ENCODE data around the gene VPS37D.
A peak's percentile ranks its signal among the peaks of the same experiment; 100 is the strongest.
"Not testable (repeated sequence)": the region's sequence is repeated elsewhere in the genome, so short reads cannot be mapped to it uniquely, and the experiment has no call there.

Gene VPS37D

GRCh38 chr7:73646785-73647724 lies 20.6 kb upstream of the VPS37D start:
- no peak for DNase-seq (ENCODE audit: low read depth, low spot score)

- peak; percentile 24 for DNase-seq (ENCODE audit: low read depth, low spot score)
Observed at GRCh38 chr7:73647725-73648592, 19.7 kb upstream of the VPS37D start.

- no peak for DNase-seq (ENCODE audit: low read depth, low spot score)
Observed at GRCh38 chr7:73648593-73649332, 18.9 kb upstream of the VPS37D start.

- no peak for DNase-seq (ENCODE audit: low read depth, low spot score)
Observed at GRCh38 chr7:73649576-73649975, 18.1 kb upstream of the VPS37D start.

GRCh38 chr7:73650524-73650923 lies 17.1 kb upstream of the VPS37D start:
- no peak for DNase-seq (ENCODE audit: low read depth, low spot score)

- DNase-seq (ENCODE audit: low read depth, low spot score), result no peak
Observed at GRCh38 chr7:73652541-73652949, 15.1 kb upstream of the VPS37D start.

DNA sequence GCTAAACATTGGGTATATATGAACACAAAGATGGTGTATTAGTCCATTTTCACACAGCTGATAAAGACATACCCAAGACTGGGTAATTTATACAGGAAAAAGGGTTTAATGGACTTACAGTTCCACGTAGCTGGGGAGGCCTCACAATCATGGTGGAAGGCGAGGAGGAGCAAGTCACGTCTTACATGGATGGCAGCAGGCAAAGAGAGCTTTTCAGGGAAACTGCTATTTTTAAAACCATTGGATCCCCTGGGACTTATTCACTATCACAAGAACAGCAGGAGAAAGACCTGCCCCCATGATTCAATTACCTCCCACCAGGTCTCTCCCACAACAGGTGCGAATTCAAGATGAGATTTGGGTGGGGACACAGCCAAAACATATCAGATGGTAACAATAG lies 12.3 kb upstream of the VPS37D start:
- not testable (repeated sequence) for DNase-seq (ENCODE audit: low read depth, low spot score)

GRCh38 chr7:73659983-73660382 lies 7.6 kb upstream of the VPS37D start:
- DNase-seq (ENCODE audit: low read depth, low spot score), result no peak

DNA sequence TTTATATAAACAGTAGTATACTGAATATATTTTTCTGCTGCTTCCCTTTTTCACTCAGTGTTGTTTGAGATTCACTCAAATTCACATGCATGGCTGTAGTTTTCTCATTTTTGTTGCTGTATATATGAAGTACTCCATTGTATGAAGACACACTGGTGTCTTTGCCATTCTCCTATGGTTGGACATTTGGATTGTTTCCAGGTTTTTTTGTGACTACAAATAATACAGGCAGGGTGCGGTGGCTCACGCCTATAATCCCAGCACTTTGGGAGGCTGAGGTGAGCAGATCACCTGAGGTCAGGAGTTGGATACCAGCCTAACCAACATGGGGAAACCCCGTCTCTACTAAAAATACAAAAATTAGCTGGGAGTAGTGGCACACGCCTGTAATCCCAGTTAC lies 7.0 kb upstream of the VPS37D start:
- DNase-seq (ENCODE audit: low read depth, low spot score), result not testable (repeated sequence)

- DNase-seq (ENCODE audit: low read depth, low spot score), result no peak
Observed at GRCh38 chr7:73663033-73663432, 4.6 kb upstream of the VPS37D start.

- peak; percentile 39 for DNase-seq (ENCODE audit: low read depth, low spot score)
Observed at GRCh38 chr7:73668103-73668885, 663 bp downstream of the VPS37D start.

DNA sequence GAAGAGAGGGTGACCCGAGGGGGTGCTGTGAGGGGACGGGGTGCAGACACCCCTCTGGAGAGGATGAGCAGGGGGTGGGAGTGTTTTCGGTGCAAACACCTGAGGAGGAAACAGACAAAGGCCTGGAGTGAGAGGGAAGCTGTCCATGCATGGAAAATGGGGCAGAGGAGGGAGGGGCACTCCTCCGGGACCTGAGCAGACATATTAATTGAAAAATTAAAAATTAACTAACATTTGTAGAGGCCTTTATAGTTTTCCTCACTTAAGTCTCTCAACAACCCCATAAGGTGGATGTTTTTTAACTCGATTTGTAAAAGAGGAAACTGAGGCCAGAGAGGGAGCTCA lies 1.2 kb downstream of the VPS37D start:
- DNase-seq (ENCODE audit: low read depth, low spot score), result peak; percentile 23

DNA sequence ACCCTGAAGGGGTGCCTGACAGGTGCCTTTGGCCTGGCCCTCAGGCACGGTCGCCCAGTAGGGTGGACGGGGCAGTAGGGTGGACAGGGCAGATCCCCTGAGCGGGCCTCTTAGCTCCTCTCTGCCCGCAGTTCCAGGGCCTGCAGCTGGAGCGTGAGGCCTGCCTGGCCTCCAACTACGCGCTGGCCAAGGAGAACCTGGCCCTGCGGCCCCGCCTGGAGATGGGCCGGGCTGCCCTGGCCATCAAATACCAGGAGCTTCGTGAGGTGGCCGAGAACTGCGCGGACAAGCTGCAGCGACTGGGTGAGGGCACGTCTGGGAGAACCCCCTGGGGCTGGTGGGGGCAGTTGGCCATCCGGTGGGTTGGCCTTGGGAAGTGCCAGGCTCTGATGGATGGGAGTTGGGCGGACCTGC lies 1.7 kb downstream of the VPS37D start:
- DNase-seq (ENCODE audit: low read depth, low spot score), result no peak

GRCh38 chr7:73669858-73670385 lies 2.3 kb downstream of the VPS37D start:
- DNase-seq (ENCODE audit: low read depth, low spot score), result no peak

DNA sequence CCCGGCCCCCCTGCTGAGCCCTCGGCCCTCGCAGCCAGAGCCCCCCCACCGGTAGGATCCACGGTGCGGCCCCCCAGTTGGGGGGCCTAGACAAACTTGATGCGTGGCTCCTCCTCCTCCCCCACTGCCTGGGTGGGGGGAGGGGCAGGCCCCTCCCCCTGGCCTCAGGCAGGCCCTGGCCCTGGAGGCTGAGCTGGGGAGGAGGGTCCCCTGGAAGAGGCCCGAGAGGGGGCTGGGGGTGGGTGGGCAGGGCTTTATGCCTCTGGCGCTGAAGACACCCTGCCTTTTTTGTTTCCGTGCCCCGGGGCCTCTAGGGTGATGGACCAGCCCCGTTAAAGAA lies 3.7 kb downstream of the VPS37D start:
- DNase-seq (ENCODE audit: low read depth, low spot score), result no peak

- DNase-seq (ENCODE audit: low read depth, low spot score), result no peak
Observed at GRCh38 chr7:73671857-73672445, 4.3 kb downstream of the VPS37D start.

GRCh38 chr7:73674468-73675124 lies 7.0 kb downstream of the VPS37D start:
- no peak for DNase-seq (ENCODE audit: low read depth, low spot score)

DNA sequence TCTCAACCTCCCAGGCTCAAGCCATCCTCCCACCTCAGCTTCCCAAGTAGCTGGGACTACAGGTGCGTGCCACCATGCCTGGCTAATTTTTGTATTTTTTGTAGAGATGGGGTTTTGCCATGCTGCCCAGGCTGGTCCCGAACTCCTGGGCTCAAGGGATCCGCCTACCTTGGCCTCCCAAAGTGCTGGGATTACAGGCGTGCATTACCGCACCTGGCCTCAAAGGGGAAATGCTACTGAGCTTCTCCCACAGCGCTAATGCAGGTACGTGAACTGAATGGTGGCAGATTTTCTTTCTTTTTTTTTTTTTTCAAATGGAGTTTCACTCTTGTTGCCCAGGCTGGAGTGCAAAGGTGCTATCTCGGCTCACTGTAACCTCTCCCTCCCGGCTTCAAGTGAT lies 8.4 kb downstream of the VPS37D start:
- not testable (repeated sequence) for DNase-seq (ENCODE audit: low read depth, low spot score)

DNA sequence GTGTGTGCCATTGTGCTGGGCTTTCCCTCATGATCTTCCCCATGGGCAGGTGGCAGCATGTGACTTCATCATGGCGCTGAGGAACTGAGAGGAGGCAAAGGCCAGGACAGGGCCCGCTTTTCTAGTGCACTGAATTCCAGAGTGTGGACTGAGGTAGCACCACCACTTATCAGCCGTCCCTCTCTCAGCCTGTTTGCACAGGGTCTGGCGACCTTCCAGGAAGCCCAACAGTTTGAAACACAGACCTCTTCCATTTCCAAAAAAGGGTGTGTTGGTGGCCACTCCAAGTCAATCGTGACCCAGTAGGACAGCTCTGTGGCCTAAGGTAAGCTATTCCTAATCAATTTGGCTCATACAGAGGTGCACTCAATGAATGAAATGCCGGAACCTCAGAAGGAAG lies 11.2 kb downstream of the VPS37D start:
- DNase-seq (ENCODE audit: low read depth, low spot score), result no peak

GRCh38 chr7:73679709-73680108 lies 12.1 kb downstream of the VPS37D start:
- DNase-seq (ENCODE audit: low read depth, low spot score), result no peak
